Measurements from ENCODE around the gene GRID2.

DNA sequence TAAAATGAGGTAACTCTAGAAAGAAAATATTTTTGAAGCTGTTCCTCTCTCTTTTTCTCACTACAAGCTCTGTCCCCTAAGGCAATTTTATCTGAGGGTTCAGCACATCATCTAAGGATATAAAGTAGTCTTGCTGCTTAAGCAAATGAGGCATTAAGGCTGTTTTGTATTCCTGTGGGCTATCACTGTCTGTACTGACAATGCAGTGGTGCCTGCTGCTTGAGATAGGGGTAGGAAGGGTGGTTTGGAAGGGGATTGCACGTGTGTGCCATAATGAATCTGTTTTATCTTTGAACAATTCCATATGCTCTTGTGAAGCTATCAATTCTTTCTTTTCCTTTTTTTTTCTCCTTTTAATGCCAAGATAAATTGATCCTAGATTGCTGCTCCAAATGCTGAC, 1396.8 kb downstream of the GRID2 start:
- TF ChIP-seq POLR2A (IDR thresholded peaks at IDR 0.05; ENCODE audit: low read length) (no peak), GATA1 (IDR thresholded peaks at IDR 0.05; ENCODE audit: low read depth, low read length) (no peak)

All from erythroblast (primary cell).